Hypothalamus (tissue), 51 donors: Measurements from ENCODE around the gene PEPD.
A peak's percentile ranks its signal among the peaks of the same experiment; 100 is the strongest.

Experiments used
- DNase-seq, 51 donors: peaks; one replicate each; lab custom pipeline; 2025; lab: John Stamatoyannopoulos, UW

The PEPD gene

DNA sequence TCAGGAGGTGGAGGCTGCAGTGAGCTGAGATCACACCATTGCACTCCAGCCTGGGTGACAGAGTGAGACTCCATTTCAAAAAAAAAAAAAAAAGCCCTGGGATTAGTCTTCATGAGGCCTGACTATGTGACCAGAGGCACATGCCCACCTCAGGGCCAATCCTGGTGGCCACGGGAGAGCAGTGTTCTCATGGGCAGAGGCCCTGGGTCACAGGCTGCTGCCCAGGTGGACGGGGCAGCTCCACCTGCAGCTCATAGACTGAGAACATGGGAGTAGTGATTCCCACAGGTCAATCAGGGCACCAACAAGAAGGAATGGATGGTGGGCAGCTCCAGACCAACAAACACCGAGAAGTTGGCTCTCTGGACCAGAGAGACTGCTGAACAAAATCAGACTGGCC is 26.1 kb upstream of the PEPD start:
- DNase-seq = no peak

- no peak for DNase-seq
Measured at GRCh38 chr19:33546656-33547055, 25.1 kb upstream of the PEPD start.

- no peak for DNase-seq
Measured at GRCh38 chr19:33545217-33545981, 23.8 kb upstream of the PEPD start.

GRCh38 chr19:33535226-33535625 is 13.6 kb upstream of the PEPD start:
- DNase-seq = peak in 1 of 51 donors; percentile 10

DNA sequence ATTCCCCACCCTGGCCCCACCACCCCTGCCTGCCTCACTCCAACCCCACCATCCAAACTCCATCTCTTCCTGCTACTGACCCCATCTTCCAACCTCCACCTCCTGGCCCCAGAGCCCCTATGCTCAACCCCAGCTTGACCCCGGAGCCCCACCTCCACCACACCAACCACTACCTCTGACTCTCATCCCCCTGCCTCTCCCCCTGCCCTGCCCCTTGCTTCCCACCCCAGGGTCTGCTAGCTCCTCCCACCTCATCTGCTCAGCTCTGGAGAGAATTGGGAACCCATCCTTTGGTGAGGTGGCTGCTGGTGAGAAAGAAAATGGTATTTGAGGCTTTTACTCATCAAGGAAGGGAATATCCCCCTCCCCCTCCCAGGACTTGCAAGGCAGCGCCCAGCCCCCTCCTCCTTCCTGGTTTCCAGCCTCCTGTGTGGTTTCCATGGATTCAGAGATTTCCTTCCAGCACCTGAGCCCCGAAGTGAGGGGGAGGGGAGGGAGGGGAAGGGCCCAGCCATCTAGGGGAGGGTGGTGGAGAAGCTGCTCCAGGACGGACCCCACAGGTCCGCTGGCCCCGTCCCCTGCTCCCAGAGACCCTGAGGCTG is 11.4 kb upstream of the PEPD start:
- DNase-seq = peak in 2 of 51 donors; percentile 4 to 13

DNA sequence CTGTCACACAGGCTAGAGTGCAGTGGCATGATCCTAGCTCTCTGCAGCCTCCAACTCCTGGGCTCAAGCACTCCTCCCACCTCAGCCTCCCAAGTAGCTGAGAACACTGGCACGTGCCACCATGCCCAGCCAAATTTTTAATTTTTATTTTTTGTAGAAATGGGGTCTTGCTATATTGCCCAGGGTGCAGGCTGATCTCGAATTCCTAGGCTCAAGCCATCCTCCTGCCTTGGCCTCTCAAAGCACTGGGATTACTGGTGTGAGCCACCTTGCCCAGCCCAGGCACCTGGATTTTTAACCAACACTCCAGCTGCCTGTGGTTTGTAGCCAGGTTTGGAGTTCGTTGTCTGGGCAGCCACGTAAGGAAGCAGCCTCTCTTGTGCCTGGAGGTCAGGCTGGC is 9.3 kb upstream of the PEPD start:
- DNase-seq = no peak

- DNase-seq = no peak
Measured at GRCh38 chr19:33530296-33530695, 8.7 kb upstream of the PEPD start.

DNA sequence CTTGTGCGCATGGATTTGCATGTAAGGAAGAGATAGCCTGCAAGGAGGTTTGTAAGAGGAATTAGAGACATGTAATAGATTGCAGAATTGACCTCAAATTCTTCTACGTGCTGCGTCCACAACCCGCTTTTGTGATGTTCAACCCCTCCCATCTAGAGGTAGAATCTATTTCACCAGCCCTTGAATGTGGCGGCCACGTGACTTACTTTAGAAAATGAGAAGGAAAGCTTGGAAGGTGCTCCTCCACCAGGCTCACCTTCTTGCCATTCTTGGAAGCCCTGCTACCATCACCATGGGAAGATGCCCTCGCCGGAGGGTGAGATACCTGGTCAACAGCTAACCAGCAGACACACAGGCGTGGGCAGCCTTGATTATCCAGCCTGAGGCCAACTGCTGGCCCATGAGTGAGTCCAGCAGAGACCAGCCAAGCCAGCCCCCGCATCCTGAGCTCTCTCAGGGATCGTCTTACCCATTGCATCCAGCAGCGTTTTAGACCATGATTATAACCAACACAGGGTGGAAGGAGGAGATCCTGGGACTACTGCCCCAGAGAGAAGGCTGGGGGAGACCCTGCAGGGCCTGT is 7.6 kb upstream of the PEPD start:
- DNase-seq = no peak

GRCh38 chr19:33528404-33528803 is 6.8 kb upstream of the PEPD start:
- DNase-seq = no peak

- DNase-seq = no peak
Measured at GRCh38 chr19:33527125-33527524, 5.5 kb upstream of the PEPD start.

DNA sequence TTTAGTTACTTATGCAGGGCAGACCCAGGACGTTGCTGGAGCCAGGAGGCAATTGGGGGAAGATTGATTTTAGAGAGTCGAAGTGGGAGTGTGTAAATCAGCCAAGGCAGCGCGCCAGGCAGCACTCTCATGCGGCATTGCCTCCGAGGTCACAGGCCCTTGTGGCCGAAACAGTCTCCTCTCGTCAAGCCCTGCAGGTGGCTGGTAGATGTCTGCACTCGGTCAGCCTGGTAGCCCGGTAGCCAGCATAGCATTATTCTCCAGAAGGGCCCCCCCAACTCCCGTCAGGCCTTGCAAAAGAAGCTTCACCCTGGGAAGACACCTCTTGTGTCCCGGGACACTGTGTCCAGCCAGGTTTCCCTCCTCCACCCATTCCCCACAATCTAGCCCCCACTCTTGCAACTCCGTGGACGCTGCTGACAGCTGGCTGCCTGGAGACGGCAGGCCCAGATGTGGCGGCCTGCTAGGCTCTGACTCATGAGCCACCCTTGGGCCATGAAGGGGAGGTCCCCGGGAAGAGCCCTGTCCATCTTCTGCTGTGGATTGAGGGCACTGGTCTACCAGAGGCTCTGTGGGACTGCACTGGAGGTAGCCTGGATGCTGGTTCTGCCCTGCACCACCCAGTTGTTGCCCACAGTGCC is 2.6 kb upstream of the PEPD start:
- DNase-seq = no peak

GRCh38 chr19:33523167-33523566 is 1.6 kb upstream of the PEPD start:
- DNase-seq = no peak

- DNase-seq = no peak
Measured at GRCh38 chr19:33522371-33522662, 726 bp upstream of the PEPD start.

- DNase-seq = no peak
Measured at GRCh38 chr19:33520844-33521479, 629 bp downstream of the PEPD start.

DNA sequence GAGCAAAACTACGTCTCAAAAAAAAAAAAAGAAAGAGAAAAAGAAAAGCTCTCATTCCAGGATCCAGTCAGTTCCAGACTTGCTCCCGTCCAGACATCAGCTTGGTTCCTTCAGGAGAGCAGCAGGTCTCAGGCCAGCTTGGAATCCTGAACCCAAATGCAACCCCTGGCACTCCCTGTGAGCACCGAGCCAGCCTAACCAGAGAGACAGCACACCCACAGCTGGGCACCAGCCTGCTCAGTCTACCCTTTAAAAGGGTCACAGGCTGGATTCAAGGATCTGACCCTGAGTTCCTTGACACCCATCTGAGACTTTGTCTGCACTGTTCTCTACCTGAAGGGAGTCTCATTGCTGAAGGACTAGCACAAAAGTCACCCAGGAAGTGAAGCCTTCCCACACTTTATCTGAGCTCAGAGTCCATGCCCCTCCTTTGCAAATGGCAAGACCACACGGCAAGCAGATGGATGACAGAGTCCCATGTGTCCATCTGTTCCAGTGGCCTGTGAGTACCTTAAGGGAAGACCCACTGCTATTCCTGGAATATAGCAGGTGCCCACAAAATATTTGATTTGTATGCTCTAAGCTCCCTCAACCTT is 1.4 kb downstream of the PEPD start:
- DNase-seq = no peak

GRCh38 chr19:33519416-33519815 is 2.2 kb downstream of the PEPD start:
- DNase-seq = no peak

GRCh38 chr19:33518541-33518940 is 3.0 kb downstream of the PEPD start:
- DNase-seq = no peak

GRCh38 chr19:33517922-33518321 is 3.7 kb downstream of the PEPD start:
- no peak for DNase-seq

DNA sequence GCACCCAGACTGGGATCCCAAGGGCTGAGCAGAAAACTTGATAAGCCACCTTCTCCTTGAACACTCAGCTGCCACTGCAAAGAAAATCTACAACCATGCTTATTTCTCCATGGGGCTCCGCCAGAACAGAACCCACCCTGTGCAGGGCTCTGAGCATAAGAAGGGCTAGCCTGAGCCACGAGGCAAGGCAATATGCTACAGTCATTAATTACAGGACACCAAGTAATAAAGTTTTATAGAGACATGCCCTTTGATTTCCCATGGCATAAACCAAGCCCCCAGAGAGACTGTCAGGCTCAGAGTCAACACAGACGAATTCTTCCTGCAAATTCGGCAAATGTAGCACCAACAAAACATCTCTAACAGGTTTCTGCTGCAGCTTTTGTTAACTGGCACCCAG is 5.7 kb downstream of the PEPD start:
- DNase-seq = no peak

- DNase-seq = no peak
Measured at GRCh38 chr19:33514885-33515551, 6.6 kb downstream of the PEPD start.

DNA sequence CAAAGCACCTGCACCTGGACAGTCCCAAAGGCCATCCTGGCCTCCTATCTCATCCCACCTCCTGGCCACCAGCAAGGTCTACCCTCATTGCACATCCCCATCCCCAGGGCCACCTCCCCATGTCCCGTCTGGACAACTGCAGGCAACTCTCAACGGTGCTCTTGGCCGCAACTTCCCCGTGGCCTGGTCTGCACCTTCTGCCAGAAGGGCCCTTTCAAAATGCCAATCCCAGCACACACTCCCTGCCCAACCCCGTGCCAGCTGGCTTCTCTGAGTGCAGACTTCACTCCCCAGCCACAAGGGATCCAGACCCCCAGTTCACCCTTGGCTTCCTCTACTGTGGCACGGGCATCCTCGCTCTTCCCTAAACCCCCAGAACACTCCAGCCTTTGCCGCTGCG is 8.2 kb downstream of the PEPD start:
- no peak for DNase-seq
